ENCODE results near the gene TLN1. TPM values are rescaled to one million over a fixed set of nuclear protein-coding genes. Genes with fewer than 3 reads are reported as not detected.

TLN1 gene
- total and polyA plus RNA-seq, 2 of the 4 experiments (the other 2 are of a cell fraction): 228 to 346 TPM

DNA sequence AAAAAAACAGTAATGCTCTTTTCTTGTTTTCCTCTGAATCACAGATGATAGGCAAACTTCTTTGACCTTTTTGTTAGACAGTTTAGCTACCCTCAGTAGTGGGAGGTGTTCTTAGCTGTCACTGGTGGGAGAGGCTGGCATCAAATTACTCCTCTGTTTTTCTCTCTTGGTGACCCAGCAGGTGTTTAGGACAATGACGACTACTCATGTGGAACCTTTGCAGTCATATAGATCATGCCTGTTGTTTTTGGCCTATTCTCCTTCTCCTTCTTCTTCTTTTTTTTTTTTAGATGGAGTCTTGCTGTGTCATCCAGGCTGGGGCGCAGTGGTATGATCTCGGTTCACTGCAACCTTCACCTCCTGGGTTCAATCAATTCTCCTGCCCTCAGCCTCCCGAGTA, 44.0 kb upstream of the TLN1 start:
- Histone ChIP-seq H2AFZ (replicated peaks; ENCODE audit: low read length, poor library complexity) (no peak overlapping the region), H3K4me2 (ENCODE audit: low read depth, low read length) (no peak overlapping the region), H3K4ac (ENCODE audit: low read depth, low read length) (no peak overlapping the region), H2BK5ac (ENCODE audit: low read depth, low read length, poor library complexity, severe bottlenecking) (no peak overlapping the region), H3K27me3 (ENCODE audit: control insufficient read depth, insufficient read depth, low read length) (peaks cover 28% of the 10 kb centered on the region), H4K91ac (ENCODE audit: insufficient read depth, low read depth, low read length) (no peak overlapping the region), H3K9me1 (ENCODE audit: insufficient read depth, low read length) (no peaks in the 10 kb centered on the region; the same call in 1 of the 2 replicates), H4K5ac (ENCODE audit: low read depth, low read length) (no peak overlapping the region), H3K4me3 (ENCODE audit: insufficient read depth, low read depth, low read length) (no peak overlapping the region), H3K9me3 (ENCODE audit: control insufficient read depth, insufficient read depth, low read length) (no peaks in the 10 kb centered on the region), H2BK120ac (ENCODE audit: low read depth, low read length) (no peak overlapping the region), H4K20me1 (ENCODE audit: insufficient read depth, low read length) (no peaks in the 10 kb centered on the region), H3K18ac (ENCODE audit: low read depth, low read length) (no peak overlapping the region), H3K23ac (ENCODE audit: low read depth, low read length) (no peak overlapping the region), H3K4me1 (ENCODE audit: control insufficient read depth, insufficient read depth, low read length) (peaks cover 1% of the 10 kb centered on the region; the same call in 1 of the 2 replicates), H3K9ac (ENCODE audit: low read depth, low read length) (no peak overlapping the region), H2AK5ac (ENCODE audit: low read depth, low read length) (no peak overlapping the region), H3K56ac (ENCODE audit: extremely low read depth, insufficient read depth, low read length) (no peak overlapping the region), H3K79me1 (ENCODE audit: low read depth in 1 of 2, low read length in 2 of 2) (no peaks in the 10 kb centered on the region), H3K36me3 (ENCODE audit: control insufficient read depth, insufficient read depth, low read length) (no peaks in the 10 kb centered on the region), H3K14ac (replicated peaks; ENCODE audit: low read depth, low read length) (no peak overlapping the region), H2BK20ac (ENCODE audit: low read depth, low read length) (no peak overlapping the region), H2AK9ac (replicated peaks; ENCODE audit: low read depth, low read length, poor library complexity) (no peak overlapping the region), H3K27ac (ENCODE audit: insufficient read depth, low read length) (no peak overlapping the region), H4K8ac (ENCODE audit: low read depth in 2 of 2, low read length in 2 of 2) (no peak overlapping the region), H2BK15ac (ENCODE audit: low read depth, low read length) (no peak overlapping the region)
- in situ Hi-C loops (cut with MboI; ENCODE audit: low sequenced_read_pairs) (loop anchor here (5.0 kb wide), 1 partner anchor 106 kb away; no protein-coding TSS in a partner anchor), dilution Hi-C loops (cut with HindIII; ENCODE audit: low sequenced_read_pairs, unreplicated experiment) (no loop called here), intact Hi-C loops (cut with micrococcal nuclease) (no loop called here)
- no peak for ATAC-seq (ENCODE audit: low read depth)
- WGBS, 2 experiments (ENCODE audit: extremely low coverage in 2 of 2, insufficient read length in 1 of 2): no CpG with 5 or more reads among the region's 4 CpGs
- CTCF ChIA-PET: no interaction called here
- DNase-seq: no peak
- POLR2A ChIA-PET (ENCODE audit: unreplicated experiment): no interaction called here
- TF ChIP-seq CEBPB (IDR thresholded peaks at IDR 0.05; ENCODE audit: low read depth, low read length): no peak
- TF ChIP-seq NFE2L2 (IDR thresholded peaks at IDR 0.05; ENCODE audit: low read depth, low read length): no peak
- no peak for TF ChIP-seq RAD21 (IDR thresholded peaks at IDR 0.05; ENCODE audit: low read length)
- no peak for TF ChIP-seq MAFK (IDR thresholded peaks at IDR 0.05; ENCODE audit: low read depth, low read length)
- TF ChIP-seq, protein P1, sequence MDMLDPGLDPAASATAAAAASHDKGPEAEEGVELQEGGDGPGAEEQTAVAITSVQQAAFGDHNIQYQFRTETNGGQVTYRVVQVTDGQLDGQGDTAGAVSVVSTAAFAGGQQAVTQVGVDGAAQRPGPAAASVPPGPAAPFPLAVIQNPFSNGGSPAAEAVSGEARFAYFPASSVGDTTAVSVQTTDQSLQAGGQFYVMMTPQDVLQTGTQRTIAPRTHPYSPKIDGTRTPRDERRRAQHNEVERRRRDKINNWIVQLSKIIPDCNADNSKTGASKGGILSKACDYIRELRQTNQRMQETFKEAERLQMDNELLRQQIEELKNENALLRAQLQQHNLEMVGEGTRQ (IDR thresholded peaks at IDR 0.05; ENCODE audit: low read depth, low read length): no peak
- no TSS peak for BruUV-seq (replicated peaks)
